ENCODE results near the gene EIF4G3.

DNA sequence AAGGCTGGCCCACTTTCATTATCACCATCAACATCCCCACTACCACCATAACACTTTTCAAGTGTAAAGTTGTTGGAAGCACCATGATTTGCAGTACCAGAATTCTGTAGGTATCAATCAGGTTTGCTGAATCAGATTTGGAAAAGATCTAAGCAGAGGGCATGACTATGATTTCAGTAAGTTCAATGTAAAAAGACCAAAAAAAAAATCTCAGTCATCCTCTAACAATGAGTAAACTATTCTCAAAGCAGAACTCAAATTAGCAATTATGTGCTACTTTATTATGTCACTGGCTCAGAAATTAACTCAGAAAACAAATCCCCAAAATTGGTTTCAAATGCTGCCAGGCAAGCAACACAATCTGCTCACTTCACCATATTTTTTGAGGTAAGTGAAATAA, 201.7 kb downstream of the EIF4G3 start:
- TF ChIP-seq MAX (IDR thresholded peaks at IDR 0.05) (no peak), TCF12 (IDR thresholded peaks at IDR 0.05; ENCODE audit: low read depth) (no peak), NFIC (IDR thresholded peaks at IDR 0.05) (no peak), EP300 (IDR thresholded peaks at IDR 0.05; ENCODE audit: borderline replicate concordance) (no peak), CREB1 (IDR thresholded peaks at IDR 0.05; ENCODE audit: low read depth) (no peak), TAF1 (IDR thresholded peaks at IDR 0.05; ENCODE audit: low read depth) (no peak), REST (IDR thresholded peaks at IDR 0.05; ENCODE audit: low read depth) (no peak), ZBTB7A (IDR thresholded peaks at IDR 0.05; ENCODE audit: low read depth) (no peak), RAD21 (IDR thresholded peaks at IDR 0.05; ENCODE audit: low read depth) (no peak), YY1 (IDR thresholded peaks at IDR 0.05; ENCODE audit: low read depth) (no peak), TEAD4 (IDR thresholded peaks at IDR 0.05) (no peak), FOXM1 (IDR thresholded peaks at IDR 0.05; ENCODE audit: borderline replicate concordance, low read depth) (no peak)
